HG03469 (cell line): ENCODE data around the gene NRXN2.
"Not testable (repeated sequence)": the region's sequence is repeated elsewhere in the genome, so short reads cannot be mapped to it uniquely, and the experiment has no call there.

Source experiments
- ATAC-seq: cut with Tn5 transposase; IDR thresholded peaks from one replicate; pipeline ENCODE4 v1.9.1; 2021; ENCODE audit warnings: mild to moderate bottlenecking, moderate library complexity, moderate number of reproducible peaks; ENCODE audit not compliant: unreplicated experiment

Gene NRXN2

DNA sequence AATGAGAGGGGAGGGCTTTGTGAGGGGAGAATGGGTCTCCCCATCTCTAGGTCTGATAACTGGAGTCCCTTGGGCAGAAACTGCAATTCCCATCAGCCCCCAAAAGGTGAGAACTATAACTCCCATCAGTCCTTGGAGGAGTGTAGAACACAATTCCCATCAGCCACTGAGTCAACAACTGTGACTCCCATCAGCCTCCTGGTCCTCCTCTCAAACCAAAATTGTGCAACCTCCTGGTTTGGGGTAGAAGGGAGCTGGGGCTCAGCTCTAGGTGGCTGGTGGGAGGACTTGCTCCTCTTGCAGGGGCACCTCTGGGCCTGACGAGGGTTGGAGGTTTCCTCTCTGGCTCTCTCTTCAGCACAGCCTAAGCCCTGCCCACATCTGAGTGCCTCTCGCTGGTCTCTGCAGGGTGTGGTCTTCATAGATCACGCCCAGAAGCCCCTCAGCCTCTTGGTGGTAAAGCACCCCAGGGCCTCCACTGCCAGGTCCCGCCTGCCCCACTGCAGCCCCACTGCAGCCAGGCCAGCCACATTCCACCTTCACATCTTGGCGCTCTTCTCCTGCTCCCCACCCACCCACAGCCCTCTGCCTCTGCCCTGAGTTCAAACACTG is 113.5 kb downstream of the NRXN2 start:
- no peak for ATAC-seq

DNA sequence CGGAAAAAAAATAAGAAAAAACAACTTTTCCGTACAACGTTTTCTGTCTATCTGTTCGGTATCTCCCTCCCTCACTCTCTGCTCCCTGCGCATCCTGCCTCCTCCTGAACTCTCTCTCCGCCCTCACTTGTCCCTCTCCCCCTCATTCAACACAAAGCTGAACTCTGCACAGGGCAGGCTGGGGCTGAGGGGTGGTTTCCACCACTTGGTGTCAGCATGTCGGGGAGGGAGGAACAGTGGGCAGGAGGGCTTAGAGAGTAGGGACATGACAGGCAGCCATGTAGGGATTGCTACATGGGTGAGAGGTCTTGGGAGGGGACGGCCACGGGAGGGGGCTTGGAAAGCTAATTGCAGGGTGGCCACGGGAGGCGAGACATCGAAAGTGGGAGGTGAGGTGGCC is 114.4 kb downstream of the NRXN2 start:
- ATAC-seq: no peak

DNA sequence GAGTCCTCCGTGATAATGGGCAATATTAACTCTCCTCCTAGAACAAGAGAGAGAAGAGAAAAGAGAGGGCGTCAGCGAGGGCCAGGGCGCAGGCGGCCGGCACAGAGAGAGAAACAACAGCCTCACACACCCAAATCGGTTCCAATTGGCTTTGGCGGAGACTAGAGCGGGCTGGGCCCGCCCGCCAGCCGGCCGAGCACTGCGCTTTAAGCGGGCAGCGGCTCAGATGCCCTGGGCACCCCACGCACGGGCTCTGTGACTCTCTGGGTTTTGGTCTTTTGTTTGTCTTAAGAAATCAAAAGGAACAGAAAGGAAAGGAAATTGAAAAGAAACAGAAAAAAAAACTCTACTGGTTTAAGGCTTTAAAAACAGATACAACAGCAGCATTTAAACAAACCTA is 115.0 kb downstream of the NRXN2 start:
- no peak for ATAC-seq

DNA sequence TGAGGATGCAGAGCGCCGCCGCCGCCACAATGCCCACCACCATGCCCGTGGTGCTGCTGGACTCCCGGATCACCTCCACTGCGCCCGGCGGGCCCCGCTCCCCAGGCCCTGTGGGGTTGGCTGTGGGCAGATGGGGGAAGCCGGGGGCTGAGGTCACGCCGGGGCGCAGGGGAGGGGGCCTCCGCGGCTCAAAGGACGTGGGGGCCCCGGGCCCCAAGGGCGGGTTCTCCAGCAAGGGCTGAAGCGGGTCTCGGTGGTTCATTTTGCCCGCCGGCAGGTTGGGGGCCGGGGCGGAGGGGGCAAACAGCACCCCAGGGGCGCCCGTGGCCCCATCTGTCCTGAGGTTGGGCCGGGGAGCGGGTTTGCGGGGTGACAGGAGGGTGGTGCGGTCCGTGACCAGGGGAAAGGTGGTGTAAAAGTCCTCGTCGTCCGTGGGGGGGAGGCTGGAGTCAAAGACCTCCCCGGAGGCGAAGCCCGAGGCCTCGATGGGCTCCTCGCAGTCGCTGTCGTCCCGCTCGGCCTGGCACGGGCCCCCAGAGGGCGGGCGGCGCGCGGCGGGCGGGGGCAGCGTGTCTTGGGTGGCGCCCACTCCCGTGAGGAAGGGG is 115.5 kb downstream of the NRXN2 start:
- ATAC-seq: no peak

DNA sequence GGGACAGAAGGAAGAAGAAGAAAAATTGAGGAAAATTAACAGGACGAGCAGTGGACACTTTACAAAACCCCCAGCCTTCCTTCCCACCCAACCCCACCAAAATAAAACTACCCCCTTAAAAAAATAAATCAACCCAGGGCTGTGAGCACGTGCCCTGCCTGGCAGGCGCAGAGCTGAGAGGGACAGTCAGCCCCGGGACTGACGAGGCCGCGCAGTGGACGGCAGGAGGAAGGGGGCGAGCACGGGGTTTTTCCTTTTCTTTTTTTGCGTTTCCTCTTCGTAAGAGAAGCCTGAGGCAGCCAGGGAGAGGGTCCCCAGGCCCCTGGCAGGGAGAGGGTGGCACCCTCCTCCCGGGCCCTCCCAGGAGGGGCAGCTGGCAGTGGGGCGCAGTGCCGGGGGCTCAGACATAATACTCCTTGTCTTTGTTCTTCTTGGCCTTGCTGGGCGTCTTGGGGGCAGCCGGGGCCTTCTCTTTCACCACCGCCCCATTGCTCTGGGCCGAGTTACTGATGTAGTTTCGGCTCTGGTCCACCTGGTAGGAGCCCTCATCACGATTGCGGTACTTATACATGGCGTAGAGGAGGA is 116.1 kb downstream of the NRXN2 start:
- ATAC-seq: no peak

DNA sequence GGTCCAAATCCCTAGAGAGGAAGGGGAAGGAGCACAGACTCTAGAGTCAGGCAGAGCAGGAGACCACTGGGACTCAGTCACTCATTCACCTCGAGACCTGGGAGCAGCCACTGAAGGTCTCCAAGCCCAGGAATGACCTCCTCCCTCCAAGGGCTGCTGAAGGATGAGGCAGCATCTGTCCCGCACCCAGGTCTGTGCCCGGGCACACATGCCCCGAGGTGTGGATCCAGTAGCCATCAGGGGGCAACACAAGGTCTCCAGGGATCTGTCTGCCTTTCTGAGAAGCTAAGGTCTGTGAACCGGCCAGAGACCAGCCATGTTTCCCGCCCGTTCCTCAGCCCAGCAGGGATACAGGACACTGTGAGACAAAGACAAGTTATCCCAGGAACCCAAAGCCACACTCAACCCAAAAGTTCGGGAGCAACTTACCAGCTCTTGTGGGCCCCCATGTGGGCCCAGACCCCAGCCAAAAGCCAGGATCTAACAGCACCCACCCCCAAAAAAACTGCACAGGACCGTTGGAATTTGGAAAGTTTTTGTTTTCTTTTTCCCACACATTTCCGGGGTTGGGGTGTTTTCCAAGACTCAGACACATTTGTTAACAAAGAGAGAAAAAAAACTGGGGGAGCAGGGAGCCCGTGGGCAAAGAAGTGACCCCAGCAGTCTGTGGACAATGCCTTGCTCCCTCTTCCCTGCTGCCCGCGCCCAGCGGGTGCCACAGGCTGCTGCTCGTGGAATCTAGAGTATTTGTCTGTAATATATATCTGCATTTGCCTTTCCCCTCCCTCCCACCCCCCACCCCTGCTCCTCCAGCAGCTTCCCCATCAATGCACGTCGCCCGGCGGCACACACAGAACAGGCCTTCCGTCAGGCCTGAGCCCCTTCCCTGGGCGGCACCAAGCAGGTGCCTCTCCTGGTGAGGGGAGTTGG is 117.1 kb downstream of the NRXN2 start:
- ATAC-seq: no peak

DNA sequence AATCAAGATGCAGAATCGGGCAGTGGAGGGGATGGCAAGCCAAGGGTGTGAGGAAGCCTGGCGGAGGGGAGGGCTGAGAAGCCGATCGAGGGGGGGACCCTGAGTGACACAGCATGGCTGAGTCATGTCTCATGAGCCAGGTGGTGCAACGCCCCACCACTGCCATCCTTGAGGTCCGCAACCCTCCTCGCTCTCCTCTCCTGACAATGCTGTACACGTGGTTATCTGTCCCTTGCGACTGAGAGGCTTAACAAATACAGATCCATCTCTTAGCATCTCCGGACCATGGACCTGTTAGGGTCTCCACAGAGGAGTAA is 117.8 kb downstream of the NRXN2 start:
- ATAC-seq: no peak

DNA sequence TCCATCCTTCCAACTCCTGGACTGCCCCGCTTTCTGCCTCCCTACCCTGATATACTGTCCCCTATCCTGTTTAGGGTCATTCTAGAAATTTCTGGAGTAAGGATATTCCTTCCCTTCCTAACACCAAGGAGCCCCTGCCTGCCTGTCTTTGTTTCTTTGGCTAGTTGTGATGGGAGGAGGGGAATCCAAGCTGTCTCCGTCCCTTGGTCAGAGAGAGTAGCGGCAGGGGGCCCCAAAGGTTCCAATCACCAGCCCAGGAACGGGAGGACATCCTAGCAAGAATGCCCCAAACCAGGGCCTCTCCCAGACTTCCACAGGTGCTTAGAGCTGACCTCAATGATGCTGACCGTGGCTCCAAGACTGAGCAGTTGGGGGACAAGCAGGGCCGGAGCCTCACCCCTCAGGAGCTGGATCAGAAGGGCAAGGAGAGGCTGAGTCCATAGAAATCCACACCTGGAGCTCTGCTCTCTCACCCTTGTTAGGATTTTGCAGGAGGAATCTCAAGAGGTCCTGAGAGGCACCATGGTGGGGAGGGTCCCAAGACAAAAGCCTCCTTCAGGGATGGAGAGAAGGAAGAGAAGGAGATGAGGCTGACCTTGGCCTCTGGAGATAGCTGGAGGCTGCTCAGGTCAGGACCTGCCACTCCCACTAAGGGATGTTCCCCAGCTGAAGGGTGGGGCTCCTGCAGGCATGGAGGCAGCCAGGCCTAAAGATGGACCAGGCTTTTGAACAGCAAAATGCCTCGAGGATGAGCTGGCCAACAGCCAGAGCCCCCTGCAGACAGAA is 118.3 kb downstream of the NRXN2 start:
- no peak for ATAC-seq

DNA sequence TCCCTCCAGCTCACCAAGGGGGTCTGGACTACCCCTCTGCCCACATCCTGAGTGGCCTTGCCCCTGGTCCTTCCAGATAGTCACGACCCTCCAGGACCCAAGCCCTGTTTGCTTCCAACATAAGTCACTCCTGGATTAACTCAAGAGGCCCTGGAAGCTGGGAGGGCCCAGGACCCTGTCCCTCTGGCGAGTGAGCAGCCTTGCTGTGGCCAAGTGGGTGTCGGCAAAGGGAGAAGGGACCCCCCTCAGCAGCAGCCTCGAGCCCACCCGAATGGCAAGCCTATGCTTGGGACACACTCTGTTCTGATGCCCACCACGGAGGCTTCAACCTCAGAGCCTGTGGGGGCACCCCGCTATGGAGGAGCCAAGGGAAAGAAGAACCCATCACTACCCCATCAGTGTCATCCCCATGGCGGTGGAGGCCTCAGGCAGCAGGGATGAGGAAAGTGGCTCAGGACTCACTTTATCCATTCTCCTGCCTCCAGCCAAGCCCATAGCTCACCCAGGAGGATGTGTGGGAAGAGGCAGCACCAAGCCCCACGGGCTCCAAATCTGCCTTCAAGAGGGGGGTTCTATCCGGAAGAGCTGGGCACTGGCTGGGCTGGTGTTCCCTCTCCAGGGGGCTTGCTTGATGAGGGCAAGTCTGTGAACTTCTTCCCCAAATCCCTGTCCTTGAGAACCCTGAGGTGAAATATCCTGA is 119.4 kb downstream of the NRXN2 start:
- ATAC-seq: no peak

DNA sequence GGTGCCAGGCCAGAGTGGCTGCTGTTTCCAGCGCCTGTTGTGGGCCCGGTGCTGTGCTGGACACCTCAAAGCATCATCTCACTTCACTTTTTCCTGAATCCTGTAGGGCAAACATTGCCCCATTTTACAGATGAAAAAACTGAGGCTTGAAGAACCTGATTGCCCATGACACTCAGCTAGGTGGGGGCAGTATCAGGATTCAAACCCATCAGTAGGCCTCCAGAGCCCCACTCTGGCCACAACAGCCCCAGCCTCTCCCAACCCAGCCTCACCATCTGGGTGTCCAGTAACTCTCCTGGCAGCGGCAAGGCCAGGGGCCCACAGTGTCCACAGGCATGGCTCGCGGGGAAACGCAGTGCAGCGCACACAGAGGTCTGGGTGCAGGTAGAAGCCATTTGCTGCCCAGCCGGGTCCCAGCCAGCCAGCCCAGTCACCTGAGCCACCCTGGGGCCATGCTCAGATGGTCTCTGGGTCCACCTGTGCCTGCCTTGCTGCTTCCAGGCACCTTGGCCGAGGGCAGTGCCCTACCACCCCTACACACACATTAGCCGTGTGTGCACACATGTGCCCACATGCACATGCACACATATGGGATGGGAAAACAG is 120.4 kb downstream of the NRXN2 start:
- ATAC-seq: no peak

DNA sequence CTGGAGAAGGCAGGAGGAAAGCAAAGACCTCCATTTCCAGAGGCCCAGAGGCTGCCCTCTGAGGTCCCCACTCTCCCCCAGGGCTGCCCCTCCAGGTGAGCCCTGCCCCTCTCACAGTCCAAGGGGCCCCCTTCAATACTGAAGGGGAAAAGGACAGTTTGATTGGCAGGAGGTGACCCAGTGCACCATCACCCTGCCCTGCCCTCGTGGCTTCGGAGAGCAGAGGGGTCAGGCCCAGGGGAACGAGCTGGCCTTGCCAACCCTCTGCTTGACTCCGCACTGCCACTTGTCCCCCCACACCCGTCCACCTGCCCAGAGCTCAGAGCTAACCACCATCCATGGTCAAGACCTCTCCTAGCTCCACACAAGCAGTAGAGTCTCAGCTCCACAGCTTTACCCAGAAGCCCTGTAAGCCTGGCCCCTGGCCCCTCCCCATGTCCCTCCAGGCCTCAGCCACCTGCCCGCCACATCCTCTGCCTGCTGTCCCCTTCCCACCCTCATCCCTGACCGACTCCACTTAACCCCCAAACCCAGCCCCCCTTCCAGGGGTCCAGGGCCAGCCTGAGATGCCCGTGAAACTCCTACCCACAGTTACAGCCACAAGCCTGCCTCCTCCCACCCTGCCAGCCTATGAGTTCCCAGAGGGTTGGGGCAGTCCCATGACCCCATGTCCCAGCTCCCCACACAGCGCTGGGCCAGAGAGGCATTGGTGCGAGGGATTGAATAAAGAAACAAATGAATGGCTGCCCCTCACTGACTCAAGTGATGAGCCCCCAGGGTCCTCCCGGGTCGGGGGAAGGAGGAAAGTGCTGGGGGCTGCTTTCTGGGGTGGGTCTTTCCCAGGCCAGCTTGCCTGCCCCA is 121.2 kb downstream of the NRXN2 start:
- no peak for ATAC-seq

DNA sequence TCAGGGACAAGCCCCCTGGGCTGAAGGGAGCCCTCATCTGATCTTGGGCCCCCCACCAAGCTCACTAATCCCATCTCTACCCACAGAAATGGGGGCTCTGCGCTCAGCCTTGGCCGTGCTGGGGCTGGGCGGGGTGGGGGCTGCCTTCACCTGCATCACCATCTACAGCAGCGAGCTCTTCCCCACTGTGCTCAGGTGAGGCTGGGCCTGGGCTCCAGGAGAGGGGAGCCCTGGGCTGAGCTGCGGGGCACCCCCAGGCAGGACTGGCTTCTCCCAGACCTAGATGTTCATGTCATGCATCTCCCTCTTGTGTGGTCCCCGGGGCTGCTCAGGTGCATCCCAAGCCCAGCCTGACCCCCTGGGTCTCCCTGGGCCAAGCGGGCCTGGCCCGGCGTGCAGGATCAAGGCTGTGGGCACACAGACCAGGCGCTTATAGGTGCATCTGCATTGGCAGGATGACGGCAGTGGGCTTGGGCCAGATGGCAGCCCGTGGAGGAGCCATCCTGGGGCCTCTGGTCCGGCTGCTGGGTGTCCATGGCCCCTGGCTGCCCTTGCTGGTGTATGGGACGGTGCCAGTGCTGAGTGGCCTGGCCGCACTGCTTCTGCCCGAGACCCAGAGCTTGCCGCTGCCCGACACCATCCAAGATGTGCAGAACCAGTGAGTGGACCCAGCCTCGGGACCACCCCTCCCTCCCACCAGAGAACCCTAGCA is 122.6 kb downstream of the NRXN2 start:
- no peak for ATAC-seq

DNA sequence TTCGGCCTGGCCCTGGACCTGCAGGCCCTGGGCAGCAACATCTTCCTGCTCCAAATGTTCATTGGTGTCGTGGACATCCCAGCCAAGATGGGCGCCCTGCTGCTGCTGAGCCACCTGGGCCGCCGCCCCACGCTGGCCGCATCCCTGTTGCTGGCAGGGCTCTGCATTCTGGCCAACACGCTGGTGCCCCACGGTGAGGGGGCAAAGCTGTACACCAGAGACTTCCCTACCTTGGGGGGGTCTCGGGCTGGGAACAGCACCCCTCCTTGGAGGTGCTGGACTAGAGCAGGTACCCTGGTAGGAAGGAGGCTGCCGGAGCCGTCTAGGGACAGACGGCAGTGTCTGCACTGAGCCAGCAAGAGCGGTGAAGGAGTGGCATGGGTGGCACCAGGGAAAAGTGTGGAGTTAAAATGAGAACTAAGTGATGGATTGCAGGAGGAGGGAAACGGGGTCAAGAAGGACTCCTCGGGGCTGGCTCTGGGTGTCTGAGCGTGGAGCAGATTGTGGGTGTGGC is 123.2 kb downstream of the NRXN2 start:
- ATAC-seq: no peak

DNA sequence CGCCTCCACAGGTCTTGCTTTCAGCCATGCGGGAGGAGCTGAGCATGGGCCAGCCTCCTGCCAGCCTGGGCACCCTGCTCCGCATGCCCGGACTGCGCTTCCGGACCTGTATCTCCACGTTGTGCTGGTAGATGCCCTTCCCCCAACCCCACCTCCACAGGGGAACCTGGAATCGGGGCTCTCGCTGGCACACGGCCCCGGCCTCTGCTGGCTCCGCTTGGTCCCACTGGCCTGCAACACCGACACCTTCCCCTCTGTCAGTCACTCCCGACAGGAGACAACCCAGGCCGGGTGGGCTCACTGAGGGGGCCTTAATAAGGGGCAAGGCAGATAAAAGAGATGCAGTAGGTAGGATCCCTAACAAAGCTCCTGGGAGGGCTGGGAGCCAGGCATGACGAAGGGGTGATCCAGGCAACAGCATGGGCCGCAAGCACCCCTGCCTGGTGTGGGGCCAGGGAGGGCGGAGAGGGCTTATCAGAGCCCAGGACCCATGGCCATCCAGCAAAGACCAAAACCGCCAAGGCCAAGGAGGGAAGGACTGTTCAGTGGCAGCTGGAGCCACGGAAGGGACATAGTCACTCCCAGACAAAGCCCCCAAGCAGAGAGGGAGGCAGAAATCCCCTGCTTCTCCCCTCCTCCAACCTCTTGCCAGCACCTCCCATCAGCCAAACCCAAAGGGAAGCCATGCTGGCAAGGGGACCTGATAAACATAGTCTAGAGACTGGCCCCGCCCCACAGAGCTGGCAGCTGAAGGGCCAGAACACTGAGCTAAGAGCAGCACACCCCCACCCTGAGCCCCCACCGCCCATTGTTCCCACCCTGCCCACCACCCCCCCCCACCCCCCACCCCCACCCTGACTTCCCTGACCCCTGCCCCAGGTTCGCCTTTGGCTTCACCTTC is 124.0 kb downstream of the NRXN2 start:
- no peak for ATAC-seq

DNA sequence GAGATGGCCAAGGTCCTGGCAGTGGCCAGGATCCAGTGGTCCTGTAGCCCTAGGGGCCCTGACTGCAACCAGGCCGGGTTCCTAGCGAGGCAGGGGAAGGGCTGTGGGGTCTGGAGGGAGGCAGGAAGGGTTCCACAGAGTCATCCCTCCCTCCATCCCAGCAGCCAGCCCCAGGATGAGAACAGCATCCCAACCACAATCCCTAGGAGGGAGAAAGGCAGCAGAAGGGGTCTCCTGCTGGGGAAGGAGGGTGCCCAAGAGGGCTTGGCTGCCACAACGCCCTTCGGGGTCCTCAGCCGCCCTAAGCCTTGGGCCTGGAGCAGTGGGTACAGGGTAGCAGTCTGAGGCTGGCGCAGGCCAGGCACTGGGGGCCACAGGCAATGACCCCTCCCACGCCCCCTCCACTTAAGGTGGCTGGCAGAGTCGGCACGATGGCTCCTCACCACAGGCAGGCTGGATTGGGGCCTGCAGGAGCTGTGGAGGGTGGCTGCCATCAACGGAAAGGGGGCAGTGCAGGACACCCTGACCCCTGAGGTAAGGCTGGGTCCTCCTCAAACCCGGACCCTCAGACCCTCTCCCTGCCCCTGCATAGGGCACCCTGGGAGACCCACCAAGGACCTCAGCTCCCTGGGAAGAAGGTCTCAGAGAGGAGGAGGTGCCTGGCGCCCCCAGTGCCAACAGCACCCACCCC is 124.7 kb downstream of the NRXN2 start:
- no peak for ATAC-seq

DNA sequence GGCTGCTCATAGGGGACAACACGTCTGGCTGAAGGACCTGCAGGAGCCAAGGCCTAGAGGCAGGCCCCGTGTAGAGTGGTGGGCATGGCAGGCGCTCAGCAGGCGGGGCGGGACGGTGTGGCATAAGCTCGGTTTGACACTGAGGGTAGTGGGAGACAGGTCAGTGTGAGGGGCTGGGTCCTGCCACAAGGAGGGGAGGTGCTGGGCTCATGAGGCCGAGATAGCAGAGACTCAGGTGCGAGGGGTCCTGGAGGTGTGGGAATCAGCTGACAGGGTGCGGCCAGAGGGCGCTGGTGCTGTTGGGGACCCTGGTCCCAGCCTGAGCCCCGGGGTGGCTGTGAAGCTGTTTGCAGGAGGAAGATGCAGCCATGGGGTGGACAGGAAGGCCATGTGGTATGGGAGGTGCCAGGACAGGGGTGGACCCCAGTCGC is 125.3 kb downstream of the NRXN2 start:
- no peak for ATAC-seq

DNA sequence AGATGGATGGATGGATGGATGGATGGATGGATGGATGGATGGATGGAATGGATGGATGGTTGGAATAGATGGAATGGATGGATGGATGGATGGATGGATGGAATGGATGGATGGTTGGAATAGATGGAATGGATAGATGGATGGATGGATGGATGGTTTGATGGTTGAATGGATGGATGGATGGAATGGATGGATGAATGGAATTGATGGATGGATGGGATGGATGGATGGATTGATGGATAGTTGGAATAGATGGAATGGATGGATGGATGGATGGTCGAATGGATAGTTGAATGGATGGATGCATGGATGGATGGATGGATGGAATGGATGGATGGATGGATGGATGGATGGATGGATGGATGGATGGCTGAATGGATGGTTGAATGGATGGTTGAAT is 127.1 kb downstream of the NRXN2 start:
- ATAC-seq: not testable (repeated sequence)
